ENCODE data around the gene UBE2L5.
"Not testable (repeated sequence)": the region's sequence is repeated elsewhere in the genome, so short reads cannot be mapped to it uniquely, and the experiment has no call there.

UBE2L5 gene

DNA sequence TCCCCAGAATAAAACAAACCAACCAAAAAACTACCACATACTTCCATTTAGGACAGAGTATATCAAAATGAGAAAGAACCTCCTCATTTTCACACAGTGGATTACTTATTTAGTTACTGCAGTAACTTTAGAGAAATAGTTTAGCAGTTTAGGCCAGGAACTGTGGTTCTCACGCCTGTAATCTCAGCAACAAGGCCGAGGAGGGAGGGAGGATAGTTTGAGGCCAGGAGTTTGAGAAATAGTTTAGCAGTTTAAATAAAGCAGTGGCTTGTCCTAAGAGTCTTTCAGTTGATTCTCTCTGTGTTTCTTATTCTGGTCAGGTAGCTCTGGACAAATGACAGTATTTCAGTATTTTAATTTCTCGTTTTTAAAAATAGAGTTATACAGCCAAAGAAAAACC, 34.0 kb downstream of the UBE2L5 start:
- TF ChIP-seq HDGF (IDR thresholded peaks at IDR 0.05; ENCODE audit: borderline replicate concordance): no peak
- TF ChIP-seq ARNT (IDR thresholded peaks at IDR 0.05): no peak
- no peak for TF ChIP-seq BHLHE40 (IDR thresholded peaks at IDR 0.05; ENCODE audit: borderline replicate concordance)
- no peak for TF ChIP-seq NFRKB (IDR thresholded peaks at IDR 0.05)
- no peak for TF ChIP-seq FOXA1 (IDR thresholded peaks at IDR 0.05)
- no peak for TF ChIP-seq LEF1 (IDR thresholded peaks at IDR 0.05; ENCODE audit: borderline replicate concordance)
- TF ChIP-seq FOXM1 (IDR thresholded peaks at IDR 0.05; ENCODE audit: borderline replicate concordance): no peak
- no peak for TF ChIP-seq L3MBTL2 (conservative IDR thresholded peaks at IDR 0.05)
- TF ChIP-seq PKNOX1 (IDR thresholded peaks at IDR 0.05): no peak
- TF ChIP-seq SP1 (IDR thresholded peaks at IDR 0.05): no peak
- TF ChIP-seq SUZ12 (IDR thresholded peaks at IDR 0.05): no peak
- TF ChIP-seq ZNF384 (IDR thresholded peaks at IDR 0.05): no peak
- TF ChIP-seq ELF4 (IDR thresholded peaks at IDR 0.05): no peak
- TF ChIP-seq CTBP1 (IDR thresholded peaks at IDR 0.05; ENCODE audit: borderline replicate concordance): no peak
- DNase-seq (ENCODE audit: extremely low spot score): no peak
- ChIA-PET POLR2A (no interaction called here), CTCF (no interaction called here)

DNA sequence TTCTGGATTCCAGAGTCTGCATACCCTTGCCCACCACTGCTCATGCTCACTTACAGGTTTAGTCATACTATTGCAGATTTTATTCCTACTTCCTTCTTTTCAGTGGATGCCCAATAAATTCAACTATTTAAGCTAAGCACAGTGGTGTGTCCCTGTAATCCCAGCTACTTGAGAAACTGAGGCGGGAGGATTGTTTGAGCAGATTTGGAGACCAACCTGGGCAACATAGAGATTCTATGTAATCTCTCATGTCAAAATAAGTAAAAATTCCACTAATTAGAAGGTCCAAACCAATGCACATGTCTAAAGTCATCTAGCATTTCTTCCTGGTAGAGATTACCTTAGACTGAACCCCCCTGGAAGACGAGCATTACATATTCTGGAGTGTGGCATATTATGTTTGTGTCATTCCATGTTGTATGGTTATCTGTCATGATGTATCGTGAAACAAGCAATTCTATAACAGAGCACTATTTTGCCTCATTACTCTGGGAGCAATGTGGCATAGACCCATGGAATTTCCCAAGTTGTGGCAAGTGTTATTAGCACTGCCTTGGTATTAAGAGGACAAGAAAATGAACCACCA, 35.1 kb downstream of the UBE2L5 start:
- ChIA-PET POLR2A (no interaction called here), CTCF (no interaction called here)
- no peak for TF ChIP-seq PKNOX1 (IDR thresholded peaks at IDR 0.05)
- TF ChIP-seq CTBP1 (IDR thresholded peaks at IDR 0.05; ENCODE audit: borderline replicate concordance): no peak
- no peak for TF ChIP-seq TARDBP (IDR thresholded peaks at IDR 0.05)
- no peak for TF ChIP-seq HDGF (IDR thresholded peaks at IDR 0.05; ENCODE audit: borderline replicate concordance)
- TF ChIP-seq FOXK2 (IDR thresholded peaks at IDR 0.05): no peak
- TF ChIP-seq SUZ12 (IDR thresholded peaks at IDR 0.05): no peak
- no peak for TF ChIP-seq ELF4 (IDR thresholded peaks at IDR 0.05)
- TF ChIP-seq NFRKB (IDR thresholded peaks at IDR 0.05): no peak
- no peak for TF ChIP-seq ARNT (IDR thresholded peaks at IDR 0.05)
- no peak for TF ChIP-seq SP1 (IDR thresholded peaks at IDR 0.05)
- TF ChIP-seq FOXA1 (IDR thresholded peaks at IDR 0.05): no peak
- no peak for TF ChIP-seq FOXM1 (IDR thresholded peaks at IDR 0.05; ENCODE audit: borderline replicate concordance)
- TF ChIP-seq LEF1 (IDR thresholded peaks at IDR 0.05; ENCODE audit: borderline replicate concordance): no peak
- TF ChIP-seq BHLHE40 (IDR thresholded peaks at IDR 0.05; ENCODE audit: borderline replicate concordance): no peak
- TF ChIP-seq L3MBTL2 (conservative IDR thresholded peaks at IDR 0.05): no peak
- TF ChIP-seq ZNF384 (IDR thresholded peaks at IDR 0.05): no peak
- DNase-seq (ENCODE audit: extremely low spot score): no peak

DNA sequence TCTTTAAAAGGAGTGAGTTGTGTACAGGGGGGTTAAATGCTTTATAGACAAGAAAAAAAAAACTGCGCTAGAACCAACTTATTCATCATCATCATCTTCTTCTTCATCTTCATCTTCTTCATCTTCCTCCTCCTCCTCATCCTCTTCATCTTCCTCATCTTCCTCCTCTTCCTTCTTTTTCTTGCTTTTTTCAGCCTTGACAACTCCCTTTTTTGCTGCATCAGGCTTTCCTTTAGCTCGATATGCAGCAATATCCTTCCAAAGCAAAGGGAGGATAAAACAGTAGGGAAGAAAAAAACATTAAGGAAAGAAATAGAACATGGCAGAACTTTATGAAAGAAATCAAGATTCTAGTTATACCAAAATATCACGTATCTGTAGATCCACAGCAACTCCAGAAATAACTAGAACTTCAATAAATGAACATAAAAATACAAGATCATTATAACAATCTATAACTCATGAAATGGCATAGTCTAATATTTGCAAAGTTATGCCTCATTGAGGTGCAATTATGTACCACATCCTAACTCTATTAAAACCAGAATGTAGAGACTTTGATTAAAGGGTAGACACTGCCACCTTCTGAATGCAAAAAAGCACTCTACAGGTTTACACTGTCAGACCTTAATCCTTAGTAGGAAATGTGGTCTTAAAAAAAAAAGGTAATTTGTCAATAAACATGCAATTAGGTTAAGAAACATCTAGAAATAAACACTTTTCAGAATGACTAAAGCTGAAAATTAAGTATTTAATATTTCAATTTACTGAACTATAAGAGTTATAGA, 39.2 kb downstream of the UBE2L5 start:
- DNase-seq (ENCODE audit: extremely low spot score); POLR2A ChIA-PET: not testable (repeated sequence)
- CTCF ChIA-PET: interaction anchor here (0.7 kb wide), 1 partner anchor 107 kb away, joined by 3 read pairs; no protein-coding TSS in a partner anchor

- TF ChIP-seq FOXA1 (IDR thresholded peaks at IDR 0.05) (no peak), PKNOX1 (IDR thresholded peaks at IDR 0.05) (no peak), FOXK2 (IDR thresholded peaks at IDR 0.05) (no peak), ZNF384 (IDR thresholded peaks at IDR 0.05) (no peak), SUZ12 (IDR thresholded peaks at IDR 0.05) (no peak)
- ChIA-PET POLR2A (interaction anchor here (0.6 kb wide), 1 partner anchor 324 kb away, joined by 3 read pairs; no protein-coding TSS in a partner anchor), CTCF (no interaction called here)
- no peak for DNase-seq (ENCODE audit: extremely low spot score)
Measured at GRCh38 chr13:30463787-30464495, 41.6 kb downstream of the UBE2L5 start.

DNA sequence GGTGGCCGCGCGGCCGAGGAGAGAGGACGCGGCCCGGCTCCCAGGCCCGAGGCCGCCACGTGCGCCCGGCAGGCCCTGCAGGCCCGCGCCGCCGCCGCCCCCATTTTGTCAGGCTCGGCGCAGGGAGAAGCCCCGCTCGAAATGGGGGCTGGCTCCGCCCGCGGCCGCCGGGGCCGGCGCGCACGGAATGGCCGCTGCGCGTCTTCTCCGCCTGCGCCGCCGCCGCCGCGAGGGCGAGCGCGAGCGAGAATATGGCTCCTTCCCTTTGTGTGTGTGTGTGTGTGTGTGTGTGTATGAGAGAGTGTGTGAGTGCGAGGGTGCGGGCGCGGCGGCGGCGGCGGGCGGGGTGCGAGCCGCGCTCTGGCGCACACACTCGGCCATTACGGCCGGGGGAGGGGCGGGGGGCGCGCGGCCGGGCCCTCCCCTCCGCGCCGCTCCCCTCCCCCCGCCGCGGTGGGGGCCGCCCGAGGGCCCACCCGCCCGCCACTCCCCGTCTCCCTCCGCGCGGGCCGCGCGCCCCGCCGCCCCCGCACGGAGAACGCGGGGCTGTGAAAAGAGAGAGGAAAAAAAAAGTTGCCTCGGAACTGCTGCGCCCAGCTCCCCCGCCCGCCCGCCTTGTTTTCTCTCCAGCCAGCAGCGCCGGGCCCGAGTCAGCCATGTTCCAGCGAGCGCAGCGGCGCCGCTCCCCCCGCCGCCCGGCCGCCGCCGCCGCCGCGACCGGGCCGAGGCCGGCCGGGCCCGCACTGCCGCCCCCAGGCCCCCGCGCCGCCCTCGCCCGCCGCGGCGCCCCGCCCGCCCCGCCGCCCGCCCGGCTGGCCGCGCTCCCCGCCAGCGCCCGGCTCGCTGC, 42.4 kb downstream of the UBE2L5 start:
- CTCF ChIA-PET: no interaction called here

GRCh38 chr13:30465343-30465592, 43.0 kb downstream of the UBE2L5 start:
- CTCF ChIA-PET: no interaction called here
- POLR2A ChIA-PET: interaction anchor here (0.8 to 3.5 kb wide), 4 partner anchors 46 to 586 kb away, joined by 3 to 10 read pairs (median 3); partner anchors contain the start of gene USPL1
- TF ChIP-seq LEF1 (IDR thresholded peaks at IDR 0.05; ENCODE audit: borderline replicate concordance): no peak
- no peak for DNase-seq (ENCODE audit: extremely low spot score)

More for the DNA sequence above, 42.4 kb downstream of the UBE2L5 start:
- DNase-seq (ENCODE audit: extremely low spot score): peak; percentile 63
- TF ChIP-seq NFRKB (IDR thresholded peaks at IDR 0.05): no peak
- TF ChIP-seq SP1 (IDR thresholded peaks at IDR 0.05): no peak
- peak; percentile 82; the same call in 1 of the 2 replicates for TF ChIP-seq LEF1 (IDR thresholded peaks at IDR 0.05; ENCODE audit: borderline replicate concordance)
- 0 out of 2 replicates have a peak, but pooled peaks have one; percentile 32 for TF ChIP-seq ARNT (IDR thresholded peaks at IDR 0.05)
- POLR2A ChIA-PET: interaction anchor here (3.5 kb wide), 1 partner anchor 152 kb away, joined by 10 read pairs; the partner anchor contains the start of gene USPL1

Measured in HEK293T (cell line).